Natural killer cell (primary cell): Measurements from ENCODE around the gene TMEM212. TPM values are rescaled to one million over a fixed set of nuclear protein-coding genes. Genes with fewer than 3 reads are reported as not detected.

Experiments used
- ATAC-seq, 3 donors: fragments of 150-1000 bp in 2 of 3; fragments of 200-7000 bp in 1 of 3; cut with Tn5 transposase; 1 replicate in 1 of 3; 2 replicates in 2 of 3; pipeline ENCODE4 v1.10.0; 2021; ENCODE audit warnings: mild to moderate bottlenecking in 2 of 3, moderate library complexity in 2 of 3
- DNase-seq, 2 donors: peaks; one replicate each; pipeline versions ENCODE4 v3.0.0 to v3.0.0-alpha.2; 2013 to 2021; ENCODE audit warnings: mixed read lengths in 1 of 2
- H3K27ac ChIP-seq: one replicate; pipeline ENCODE4 v1.5.1; 2013; ENCODE audit warnings: mild to moderate bottlenecking, low read length
- H3K27me3 ChIP-seq: one replicate; pipeline ENCODE4 v1.6.1; 2013; ENCODE audit warnings: low read length; ENCODE audit not compliant: control insufficient read depth, insufficient read depth
- H3K36me3 ChIP-seq: one replicate; pipeline ENCODE4 v1.6.1; 2013; ENCODE audit warnings: low read length; ENCODE audit not compliant: control insufficient read depth, insufficient read depth
- H3K4me1 ChIP-seq: one replicate; pipeline ENCODE4 v1.6.1; 2013; ENCODE audit warnings: low read length; ENCODE audit not compliant: control insufficient read depth, insufficient read depth
- H3K4me3 ChIP-seq: one replicate; pipeline ENCODE4 v1.5.1; 2013; ENCODE audit warnings: low read length
- H3K9me3 ChIP-seq: one replicate; pipeline ENCODE4 v1.6.1; 2013; ENCODE audit warnings: low read length; ENCODE audit not compliant: control insufficient read depth, insufficient read depth
- H3K27ac Mint-ChIP-seq, 2 donors: one replicate each; pipeline ENCODE4 v1.8.0; 2022; ENCODE audit warnings: mild to moderate bottlenecking in 2 of 2, mixed read lengths in 2 of 2, moderate library complexity in 1 of 2
- H3K27me3 Mint-ChIP-seq, 2 donors: one replicate each; pipeline ENCODE4 v1.8.0; 2022; ENCODE audit warnings: low read depth in 2 of 2, mixed read lengths in 2 of 2
- H3K36me3 Mint-ChIP-seq: one replicate; pipeline ENCODE4 v1.8.0; 2022; ENCODE audit warnings: mixed read lengths
- H3K4me1 Mint-ChIP-seq, 2 donors: one replicate each; pipeline ENCODE4 v1.8.0; 2022; ENCODE audit warnings: mixed read lengths in 2 of 2
- H3K4me3 Mint-ChIP-seq: one replicate; pipeline ENCODE4 v1.8.0; 2022; ENCODE audit warnings: mild to moderate bottlenecking, moderate library complexity, mixed read lengths
- H3K9me3 Mint-ChIP-seq, 2 donors: one replicate each; pipeline ENCODE4 v1.8.0; 2022; ENCODE audit warnings: mixed read lengths in 2 of 2
- WGBS: methylation state at CpG from one replicate; pipeline ENCODE4 v1.1.7; 2013; ENCODE audit warnings: missing lambda C conversion rate; ENCODE audit not compliant: insufficient coverage; 5-methylcytosine and 5-hydroxymethylcytosine counted together
- intact Hi-C: fragments of 100-400 bp; cut with micrococcal nuclease; formaldehyde crosslinking; loops from one replicate; pipeline ENCODE4 v1.14.2; 2022
- total RNA-seq, 4 donors: library from RNA; stranded (reverse); fragments of 120-200 nt in 1 of 4; gene quantifications; one replicate each; pipeline versions ENCODE4 v1.2.3 to v1.2.4, GENCODE V29; 2013 to 2022
- TF ChIP-seq, protein P1 (sequence below): fragments of 200-600 bp; IDR thresholded peaks from one replicate; pipeline ENCODE4 v1.8.0; 2022; ENCODE audit warnings: antibody characterized with exemption

The TMEM212 gene
- total RNA-seq, 3 donors from 2014 or later (not counting 1 experiment from before 2014, with no cell fraction given) = not detected

DNA sequence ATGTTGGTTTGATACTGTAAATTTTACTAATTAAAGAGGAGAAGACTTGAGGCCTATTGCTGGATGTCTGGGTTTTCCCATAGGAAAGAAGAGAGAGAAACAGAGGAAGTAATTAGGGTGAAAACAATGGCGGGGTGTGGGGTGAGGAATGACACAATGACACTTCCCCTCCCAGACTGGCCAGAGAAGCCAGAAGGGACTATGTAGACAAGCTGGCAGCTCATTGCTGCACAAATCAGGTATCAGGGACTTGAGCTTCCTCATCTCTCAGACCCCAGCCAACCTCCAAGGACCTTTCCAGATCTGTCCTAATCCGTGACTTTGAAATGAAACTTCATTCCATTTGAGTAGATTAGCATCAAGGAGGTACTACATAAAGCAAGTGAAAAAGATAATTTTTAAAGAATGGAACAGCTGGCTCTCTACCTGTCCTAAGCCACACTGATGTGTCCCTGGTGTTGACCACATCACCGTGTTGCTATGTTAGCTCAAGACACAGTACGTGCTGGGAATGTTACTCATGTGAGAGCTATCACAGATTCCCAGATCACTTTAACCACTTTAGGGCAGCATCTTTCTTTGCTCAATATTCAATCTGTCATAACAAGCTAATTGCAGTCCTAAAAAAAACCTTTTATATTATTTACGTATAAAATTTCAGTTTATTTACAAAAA, 22.2 kb downstream of the TMEM212 start:
- DNase-seq = no peak
- peaks cover 6 to 8% of the 10 kb centered on the region in 2 donors for H3K4me1 Mint-ChIP-seq
- WGBS = 97% methylated on average over 4 of the region's 5 CpGs
- TF ChIP-seq, protein P1, sequence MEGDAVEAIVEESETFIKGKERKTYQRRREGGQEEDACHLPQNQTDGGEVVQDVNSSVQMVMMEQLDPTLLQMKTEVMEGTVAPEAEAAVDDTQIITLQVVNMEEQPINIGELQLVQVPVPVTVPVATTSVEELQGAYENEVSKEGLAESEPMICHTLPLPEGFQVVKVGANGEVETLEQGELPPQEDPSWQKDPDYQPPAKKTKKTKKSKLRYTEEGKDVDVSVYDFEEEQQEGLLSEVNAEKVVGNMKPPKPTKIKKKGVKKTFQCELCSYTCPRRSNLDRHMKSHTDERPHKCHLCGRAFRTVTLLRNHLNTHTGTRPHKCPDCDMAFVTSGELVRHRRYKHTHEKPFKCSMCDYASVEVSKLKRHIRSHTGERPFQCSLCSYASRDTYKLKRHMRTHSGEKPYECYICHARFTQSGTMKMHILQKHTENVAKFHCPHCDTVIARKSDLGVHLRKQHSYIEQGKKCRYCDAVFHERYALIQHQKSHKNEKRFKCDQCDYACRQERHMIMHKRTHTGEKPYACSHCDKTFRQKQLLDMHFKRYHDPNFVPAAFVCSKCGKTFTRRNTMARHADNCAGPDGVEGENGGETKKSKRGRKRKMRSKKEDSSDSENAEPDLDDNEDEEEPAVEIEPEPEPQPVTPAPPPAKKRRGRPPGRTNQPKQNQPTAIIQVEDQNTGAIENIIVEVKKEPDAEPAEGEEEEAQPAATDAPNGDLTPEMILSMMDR = no peak
- no peak overlapping the region for H3K4me3 ChIP-seq
- no peaks in the 10 kb centered on the region for H3K9me3 ChIP-seq
- H3K27me3 Mint-ChIP-seq = no peaks in the 10 kb centered on the region
- H3K27me3 ChIP-seq = no peaks in the 10 kb centered on the region
- H3K9me3 Mint-ChIP-seq = no peaks in the 10 kb centered on the region
- no peaks in the 10 kb centered on the region for H3K36me3 Mint-ChIP-seq
- H3K27ac ChIP-seq = no peak overlapping the region
- no peak overlapping the region for H3K27ac Mint-ChIP-seq
- peaks cover 5% of the 10 kb centered on the region for H3K4me1 ChIP-seq
- H3K36me3 ChIP-seq = no peaks in the 10 kb centered on the region
- ATAC-seq = no peak
- intact Hi-C loops = no loop called here
- no peak overlapping the region for H3K4me3 Mint-ChIP-seq

GRCh38 chr3:171867981-171868380, 24.8 kb downstream of the TMEM212 start:
- ATAC-seq = peak in 1 of 3 donors; percentile 46
- H3K36me3 ChIP-seq = no peaks in the 10 kb centered on the region
- TF ChIP-seq, protein P1 = peak; percentile 46
- H3K4me1 Mint-ChIP-seq = peaks cover 3 to 5% of the 10 kb centered on the region in 2 donors
- intact Hi-C loops = no loop called here
- WGBS = 85% methylated on average over 5 of the region's 5 CpGs
- H3K36me3 Mint-ChIP-seq = no peaks in the 10 kb centered on the region
- H3K4me1 ChIP-seq = peaks cover 3% of the 10 kb centered on the region
- H3K27ac Mint-ChIP-seq = no peak overlapping the region
- H3K4me3 Mint-ChIP-seq = no peak overlapping the region
- H3K9me3 ChIP-seq = no peaks in the 10 kb centered on the region
- DNase-seq = peak in 1 of 2 donors; percentile 4
- H3K9me3 Mint-ChIP-seq = no peaks in the 10 kb centered on the region
- H3K4me3 ChIP-seq = no peak overlapping the region
- H3K27me3 Mint-ChIP-seq = peaks cover 0 to under 1% of the 10 kb centered on the region in 2 donors
- no peak overlapping the region for H3K27ac ChIP-seq
- no peaks in the 10 kb centered on the region for H3K27me3 ChIP-seq

DNA sequence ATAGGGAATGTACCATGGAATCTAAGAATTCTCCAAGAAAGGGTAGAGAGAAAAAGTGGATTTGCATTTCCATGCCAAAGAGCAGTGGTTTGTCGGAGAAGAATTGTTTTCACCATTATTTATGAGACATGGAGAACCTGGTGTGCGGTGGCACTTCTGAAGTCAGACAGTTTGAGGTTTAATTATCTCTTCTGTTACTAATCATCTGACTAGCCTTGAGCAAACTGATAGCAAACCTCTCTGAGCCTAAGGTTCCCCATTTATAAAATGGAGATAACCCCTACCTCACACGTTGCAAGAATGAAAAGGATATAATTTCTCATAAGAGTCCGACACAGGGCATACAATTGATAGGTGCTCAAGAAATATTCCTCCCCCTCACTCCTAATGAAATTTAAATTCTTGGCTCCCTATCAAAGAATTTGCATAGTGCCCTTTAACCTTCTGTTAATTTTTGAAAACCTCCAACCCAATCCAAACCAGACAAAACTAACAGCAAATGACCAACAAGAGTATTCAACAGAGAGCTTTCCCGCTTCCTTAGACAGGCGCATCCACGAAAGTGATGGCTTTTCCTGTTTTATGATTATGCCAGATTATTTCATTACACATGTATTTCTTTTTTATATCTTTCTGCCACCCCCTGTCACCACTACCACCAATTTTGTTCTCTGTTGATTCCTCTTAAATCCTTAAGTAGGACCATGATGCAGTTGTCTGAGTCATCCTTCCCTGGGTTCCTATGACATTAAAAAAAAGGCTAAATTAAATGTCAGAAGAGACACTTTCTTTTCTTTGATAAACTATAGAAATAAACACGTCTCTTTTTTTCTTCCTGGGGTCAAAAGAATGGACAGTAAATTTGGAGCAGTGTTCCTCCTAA, 28.5 kb downstream of the TMEM212 start:
- DNase-seq (no peak), ATAC-seq (peak in 1 of 3 donors; percentile 71)
- no peak overlapping the region for H3K4me3 ChIP-seq
- H3K27ac ChIP-seq = no peak overlapping the region
- H3K4me1 ChIP-seq = no peaks in the 10 kb centered on the region
- H3K27me3 Mint-ChIP-seq = peaks cover 0 to 4% of the 10 kb centered on the region in 2 donors
- WGBS = 95% methylated on average over 7 of the region's 8 CpGs
- no peaks in the 10 kb centered on the region for H3K4me1 Mint-ChIP-seq
- H3K9me3 ChIP-seq = no peaks in the 10 kb centered on the region
- no peaks in the 10 kb centered on the region for H3K9me3 Mint-ChIP-seq
- H3K27me3 ChIP-seq = no peaks in the 10 kb centered on the region
- H3K27ac Mint-ChIP-seq = no peak overlapping the region
- no peaks in the 10 kb centered on the region for H3K36me3 Mint-ChIP-seq
- TF ChIP-seq, protein P1 = no peak
- H3K36me3 ChIP-seq = no peaks in the 10 kb centered on the region
- intact Hi-C loops = no loop called here
- no peak overlapping the region for H3K4me3 Mint-ChIP-seq
